GM18858 (cell line): ENCODE data around the gene PCDH7.

ENCODE experiments used
- ATAC-seq: cut with Tn5 transposase; IDR thresholded peaks from one replicate; pipeline ENCODE4 v1.9.1; 2021; ENCODE audit not compliant: unreplicated experiment

The PCDH7 gene

GRCh38 chr4:30725562-30725961, 5.4 kb downstream of the PCDH7 start:
- ATAC-seq = no peak

GRCh38 chr4:30726090-30726675, 6.0 kb downstream of the PCDH7 start:
- ATAC-seq = no peak

GRCh38 chr4:30727409-30727808, 7.2 kb downstream of the PCDH7 start:
- ATAC-seq = no peak

- ATAC-seq = no peak
These were observed 8.1 kb downstream of the PCDH7 start for GRCh38 chr4:30728311-30728710.

GRCh38 chr4:30743897-30744296, 23.7 kb downstream of the PCDH7 start:
- ATAC-seq = no peak

GRCh38 chr4:30744386-30744785, 24.2 kb downstream of the PCDH7 start:
- ATAC-seq = no peak

- no peak for ATAC-seq
These were observed 24.9 kb downstream of the PCDH7 start for GRCh38 chr4:30744957-30745640.

GRCh38 chr4:30746735-30747134, 26.6 kb downstream of the PCDH7 start:
- ATAC-seq = no peak

- ATAC-seq = no peak
These were observed 33.1 kb downstream of the PCDH7 start for GRCh38 chr4:30753316-30753715.

GRCh38 chr4:30754021-30754420, 33.9 kb downstream of the PCDH7 start:
- no peak for ATAC-seq

GRCh38 chr4:30755346-30755745, 35.2 kb downstream of the PCDH7 start:
- ATAC-seq = no peak

GRCh38 chr4:30756553-30756952, 36.4 kb downstream of the PCDH7 start:
- no peak for ATAC-seq

GRCh38 chr4:30757357-30757756, 37.2 kb downstream of the PCDH7 start:
- no peak for ATAC-seq

- no peak for ATAC-seq
These were observed 40.4 kb downstream of the PCDH7 start for GRCh38 chr4:30760551-30760950.

GRCh38 chr4:30763321-30763727, 43.2 kb downstream of the PCDH7 start:
- no peak for ATAC-seq

GRCh38 chr4:30765022-30765421, 44.9 kb downstream of the PCDH7 start:
- no peak for ATAC-seq

- ATAC-seq = no peak
These were observed 47.1 kb downstream of the PCDH7 start for GRCh38 chr4:30767147-30767845.

- no peak for ATAC-seq
These were observed 48.1 kb downstream of the PCDH7 start for GRCh38 chr4:30768277-30768676.

GRCh38 chr4:30769093-30769492, 48.9 kb downstream of the PCDH7 start:
- ATAC-seq = no peak

GRCh38 chr4:30770049-30770549, 49.9 kb downstream of the PCDH7 start:
- no peak for ATAC-seq

- ATAC-seq = no peak
These were observed 50.6 kb downstream of the PCDH7 start for GRCh38 chr4:30770812-30771211.

GRCh38 chr4:30776451-30776850, 56.3 kb downstream of the PCDH7 start:
- ATAC-seq = no peak
